Neural progenitor cell (in vitro differentiated cells): Measurements from ENCODE around the gene RBP7.
"Not testable (repeated sequence)": the region's sequence is repeated elsewhere in the genome, so short reads cannot be mapped to it uniquely, and the experiment has no call there.

Experiments
- EZH2 ChIP-seq: fragments of 200-600 bp; sonication (generic); IDR thresholded peaks from 2 replicates; pipeline ENCODE4 v1.6.1; 2017; ENCODE audit warnings: antibody characterized with exemption, mild to moderate bottlenecking, moderate library complexity
- EZH2phosphoT487 ChIP-seq: fragments of 200-600 bp; sonication (generic); IDR thresholded peaks from 2 replicates; pipeline ENCODE4 v1.6.1; 2017; ENCODE audit warnings: antibody characterized with exemption
- TF ChIP-seq, protein P1 (sequence below): fragments of 200-600 bp; sonication (generic); IDR thresholded peaks from 2 replicates; pipeline ENCODE4 v1.5.1; 2017; ENCODE audit warnings: antibody characterized with exemption, mild to moderate bottlenecking

DNA sequence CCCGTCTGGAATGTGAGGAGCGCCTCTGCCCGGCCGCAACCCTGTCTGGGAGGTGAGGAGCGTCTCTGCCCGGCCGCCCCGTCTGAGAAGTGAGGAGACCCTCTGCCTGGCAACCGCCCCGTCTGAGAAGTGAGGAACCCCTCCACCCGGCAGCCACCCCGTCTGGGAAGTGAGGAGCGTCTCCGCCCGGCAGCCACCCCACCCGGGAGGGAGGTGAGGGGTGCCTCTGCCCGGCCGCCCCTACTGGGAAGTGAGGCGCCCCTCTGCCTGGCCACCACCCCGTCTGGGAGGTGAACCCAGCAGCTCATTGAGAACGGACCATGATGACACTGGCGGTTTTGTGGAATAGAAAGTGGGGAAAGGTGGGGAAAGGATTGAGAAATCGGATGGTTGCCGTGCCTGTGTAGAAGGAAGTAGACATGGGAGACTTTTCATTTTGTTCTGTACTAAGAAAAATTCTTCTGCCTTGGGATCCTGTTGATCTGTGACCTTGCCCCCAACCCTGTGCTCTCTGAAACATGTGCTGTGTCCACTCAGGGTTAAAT, 32.0 kb downstream of the RBP7 start:
- TF ChIP-seq, protein P1, sequence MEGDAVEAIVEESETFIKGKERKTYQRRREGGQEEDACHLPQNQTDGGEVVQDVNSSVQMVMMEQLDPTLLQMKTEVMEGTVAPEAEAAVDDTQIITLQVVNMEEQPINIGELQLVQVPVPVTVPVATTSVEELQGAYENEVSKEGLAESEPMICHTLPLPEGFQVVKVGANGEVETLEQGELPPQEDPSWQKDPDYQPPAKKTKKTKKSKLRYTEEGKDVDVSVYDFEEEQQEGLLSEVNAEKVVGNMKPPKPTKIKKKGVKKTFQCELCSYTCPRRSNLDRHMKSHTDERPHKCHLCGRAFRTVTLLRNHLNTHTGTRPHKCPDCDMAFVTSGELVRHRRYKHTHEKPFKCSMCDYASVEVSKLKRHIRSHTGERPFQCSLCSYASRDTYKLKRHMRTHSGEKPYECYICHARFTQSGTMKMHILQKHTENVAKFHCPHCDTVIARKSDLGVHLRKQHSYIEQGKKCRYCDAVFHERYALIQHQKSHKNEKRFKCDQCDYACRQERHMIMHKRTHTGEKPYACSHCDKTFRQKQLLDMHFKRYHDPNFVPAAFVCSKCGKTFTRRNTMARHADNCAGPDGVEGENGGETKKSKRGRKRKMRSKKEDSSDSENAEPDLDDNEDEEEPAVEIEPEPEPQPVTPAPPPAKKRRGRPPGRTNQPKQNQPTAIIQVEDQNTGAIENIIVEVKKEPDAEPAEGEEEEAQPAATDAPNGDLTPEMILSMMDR = not testable (repeated sequence)
- TF ChIP-seq EZH2, EZH2phosphoT487: not testable (repeated sequence)
